ENCODE data around the gene CACNB3.
A peak's percentile ranks its signal among the peaks of the same experiment; 100 is the strongest.

The CACNB3 gene

GRCh38 chr12:48817873-48818830, at the start of gene CACNB3:
TSS of gene CACNB3 (plus strand) at chr12:48818496. CDS start at chr12:48818930, 434 bp downstream.
- FAIRE-seq, result no peak
- DNase-seq (ENCODE audit: insufficient read length, low spot score), result peak; percentile 69

- no peak for FAIRE-seq
- DNase-seq (ENCODE audit: insufficient read length, low spot score), result no peak
Measured at GRCh38 chr12:48768736-48769135, 49.6 kb upstream of the CACNB3 start.

- DNase-seq (ENCODE audit: insufficient read length, low spot score) (no peak), FAIRE-seq (no peak)
Measured at GRCh38 chr12:48770756-48771155, 47.5 kb upstream of the CACNB3 start.

- DNase-seq (ENCODE audit: insufficient read length, low spot score) (no peak), FAIRE-seq (no peak)
Measured at GRCh38 chr12:48771588-48772112, 46.6 kb upstream of the CACNB3 start.

- no peak for FAIRE-seq
Measured at GRCh38 chr12:48773686-48774085, 44.6 kb upstream of the CACNB3 start.

GRCh38 chr12:48774516-48774915, 43.8 kb upstream of the CACNB3 start:
- no peak for DNase-seq (ENCODE audit: insufficient read length, low spot score)
- FAIRE-seq, result no peak

More at GRCh38 chr12:48773686-48774085, 44.6 kb upstream of the CACNB3 start:
- DNase-seq (ENCODE audit: insufficient read length, low spot score), result no peak

GRCh38 chr12:48775299-48775698, 43.0 kb upstream of the CACNB3 start:
- DNase-seq (ENCODE audit: insufficient read length, low spot score), result no peak

GRCh38 chr12:48775991-48776649, 42.2 kb upstream of the CACNB3 start:
- FAIRE-seq, result no peak

More at GRCh38 chr12:48775299-48775698, 43.0 kb upstream of the CACNB3 start:
- FAIRE-seq, result no peak

GRCh38 chr12:48776956-48777355, 41.3 kb upstream of the CACNB3 start:
- DNase-seq (ENCODE audit: insufficient read length, low spot score), result no peak
- FAIRE-seq, result no peak

More at GRCh38 chr12:48775991-48776649, 42.2 kb upstream of the CACNB3 start:
- no peak for DNase-seq (ENCODE audit: insufficient read length, low spot score)

- DNase-seq (ENCODE audit: insufficient read length, low spot score) (no peak), FAIRE-seq (no peak)
Measured at GRCh38 chr12:48777501-48778400, 40.5 kb upstream of the CACNB3 start.

- no peak for DNase-seq (ENCODE audit: insufficient read length, low spot score)
- no peak for FAIRE-seq
Measured at GRCh38 chr12:48779869-48780268, 38.4 kb upstream of the CACNB3 start.

GRCh38 chr12:48780381-48781025, 37.8 kb upstream of the CACNB3 start:
- DNase-seq (ENCODE audit: insufficient read length, low spot score) (no peak), FAIRE-seq (no peak)

GRCh38 chr12:48781750-48782456, 36.4 kb upstream of the CACNB3 start:
- no peak for DNase-seq (ENCODE audit: insufficient read length, low spot score)
- no peak for FAIRE-seq

GRCh38 chr12:48782457-48783395, 35.6 kb upstream of the CACNB3 start:
- DNase-seq (ENCODE audit: insufficient read length, low spot score) (no peak), FAIRE-seq (no peak)

GRCh38 chr12:48783432-48783831, 34.9 kb upstream of the CACNB3 start:
- DNase-seq (ENCODE audit: insufficient read length, low spot score) (no peak), FAIRE-seq (no peak)

- no peak for DNase-seq (ENCODE audit: insufficient read length, low spot score)
- no peak for FAIRE-seq
Measured at GRCh38 chr12:48786591-48787544, 31.4 kb upstream of the CACNB3 start.

All from GM19239 (cell line).